Neutrophil (primary cell): ENCODE data around the gene SNAP47.

Experiments
- H3K27ac ChIP-seq: fragments of 200-600 bp; sonication (generic); 2 replicates; pipeline ENCODE4 v1.5.1; 2016; ENCODE audit warnings: mild to moderate bottlenecking, moderate library complexity
- H3K27me3 ChIP-seq: fragments of 200-600 bp; sonication (generic); 2 replicates; pipeline ENCODE4 v1.6.0; 2016; ENCODE audit warnings: mild to moderate bottlenecking
- H3K36me3 ChIP-seq: fragments of 200-600 bp; sonication (generic); 2 replicates; pipeline ENCODE4 v1.5.1; 2017
- H3K4me1 ChIP-seq, 2 experiments: fragments of 200-600 bp in 1 of 2; sonication (generic) in 1 of 2; 1 replicate in 1 of 2; 2 replicates in 1 of 2; pipeline versions ENCODE4 v1.5.1 to v1.6.1; 2013 to 2016; ENCODE audit warnings: low read depth in 1 of 2, low read length in 1 of 2, mild to moderate bottlenecking in 1 of 2, moderate library complexity in 1 of 2; ENCODE audit not compliant: control insufficient read depth in 1 of 2, insufficient read depth in 1 of 2
- H3K4me3 ChIP-seq, 2 experiments: fragments of 200-600 bp in 1 of 2; sonication (generic) in 1 of 2; 1 replicate in 1 of 2; 2 replicates in 1 of 2; pipeline ENCODE4 v1.5.1; 2013 to 2016; ENCODE audit warnings: low read depth in 1 of 2, low read length in 1 of 2, mild to moderate bottlenecking in 1 of 2, moderate library complexity in 1 of 2
- H3K9me3 ChIP-seq: fragments of 200-600 bp; sonication (generic); 2 replicates; pipeline ENCODE4 v1.5.1; 2016
- TF ChIP-seq, protein P1 (sequence below): fragments of 200-600 bp; sonication (generic); IDR thresholded peaks from 2 replicates; pipeline ENCODE4 v1.5.1; 2016; ENCODE audit warnings: antibody characterized with exemption

The SNAP47 gene

DNA sequence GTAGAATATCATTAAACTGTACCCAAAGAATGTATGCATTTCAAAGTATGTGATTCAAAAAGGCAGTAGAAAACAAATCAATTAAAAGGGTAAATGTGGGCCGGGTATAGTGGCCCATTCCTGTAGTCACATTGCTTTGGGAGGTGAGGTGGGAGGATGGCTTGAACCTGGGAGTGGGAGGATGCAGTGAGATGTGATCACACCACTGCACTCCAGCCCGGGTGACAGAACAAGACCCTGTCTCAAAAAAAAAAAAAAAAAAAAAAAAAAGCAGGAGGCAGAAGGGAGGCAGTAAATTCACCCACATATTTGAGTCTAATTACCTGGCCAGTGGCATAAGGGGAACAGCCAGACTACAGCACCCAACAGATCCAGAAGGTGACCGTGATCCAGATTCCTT lies 62.4 kb downstream of the SNAP47 start:
- H3K4me1 ChIP-seq: no peaks in the 10 kb centered on the region
- no peak overlapping the region for H3K27ac ChIP-seq
- no peaks in the 10 kb centered on the region for H3K9me3 ChIP-seq
- H3K36me3 ChIP-seq: no peaks in the 10 kb centered on the region
- TF ChIP-seq, protein P1, sequence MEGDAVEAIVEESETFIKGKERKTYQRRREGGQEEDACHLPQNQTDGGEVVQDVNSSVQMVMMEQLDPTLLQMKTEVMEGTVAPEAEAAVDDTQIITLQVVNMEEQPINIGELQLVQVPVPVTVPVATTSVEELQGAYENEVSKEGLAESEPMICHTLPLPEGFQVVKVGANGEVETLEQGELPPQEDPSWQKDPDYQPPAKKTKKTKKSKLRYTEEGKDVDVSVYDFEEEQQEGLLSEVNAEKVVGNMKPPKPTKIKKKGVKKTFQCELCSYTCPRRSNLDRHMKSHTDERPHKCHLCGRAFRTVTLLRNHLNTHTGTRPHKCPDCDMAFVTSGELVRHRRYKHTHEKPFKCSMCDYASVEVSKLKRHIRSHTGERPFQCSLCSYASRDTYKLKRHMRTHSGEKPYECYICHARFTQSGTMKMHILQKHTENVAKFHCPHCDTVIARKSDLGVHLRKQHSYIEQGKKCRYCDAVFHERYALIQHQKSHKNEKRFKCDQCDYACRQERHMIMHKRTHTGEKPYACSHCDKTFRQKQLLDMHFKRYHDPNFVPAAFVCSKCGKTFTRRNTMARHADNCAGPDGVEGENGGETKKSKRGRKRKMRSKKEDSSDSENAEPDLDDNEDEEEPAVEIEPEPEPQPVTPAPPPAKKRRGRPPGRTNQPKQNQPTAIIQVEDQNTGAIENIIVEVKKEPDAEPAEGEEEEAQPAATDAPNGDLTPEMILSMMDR: no peak
- H3K4me3 ChIP-seq: no peak overlapping the region
- peaks cover 3% of the 10 kb centered on the region for H3K27me3 ChIP-seq

DNA sequence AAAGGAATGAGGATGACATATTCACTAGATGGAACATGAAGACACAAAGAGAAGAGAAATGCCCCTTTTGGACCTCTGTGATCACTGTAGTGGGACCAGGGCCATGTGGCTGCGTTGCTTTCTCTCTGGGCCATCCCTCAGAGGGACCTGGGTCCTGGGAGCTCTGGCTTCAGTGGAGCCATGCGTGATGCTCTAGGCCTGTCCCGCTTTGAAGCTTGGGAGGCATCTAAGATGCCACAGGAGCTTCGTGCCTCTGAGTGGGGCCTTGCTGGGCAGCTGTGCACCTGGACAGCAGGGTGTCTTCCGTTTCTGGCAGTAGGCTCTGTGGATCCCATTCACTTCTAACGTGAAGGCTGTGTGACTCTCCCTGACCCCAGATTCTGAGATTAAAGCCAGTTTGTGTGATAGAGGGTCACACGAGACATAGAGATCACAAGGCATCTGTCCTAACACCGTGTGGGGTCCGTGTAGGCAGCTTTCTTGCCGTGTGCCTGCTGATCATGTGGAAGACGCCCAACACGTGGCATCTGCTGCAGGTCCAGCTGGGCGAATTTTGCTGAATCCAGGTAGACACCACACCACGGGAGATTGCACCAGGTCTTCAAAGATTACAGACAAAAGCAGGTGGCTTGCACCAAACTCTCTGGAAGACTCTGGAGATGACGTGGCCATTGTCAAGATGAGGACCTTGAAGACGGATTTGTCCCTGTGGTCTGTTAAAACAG lies 63.0 kb downstream of the SNAP47 start:
- Histone ChIP-seq H3K4me1 (no peaks in the 10 kb centered on the region), H3K36me3 (no peaks in the 10 kb centered on the region), H3K27me3 (peaks cover 3% of the 10 kb centered on the region)

DNA sequence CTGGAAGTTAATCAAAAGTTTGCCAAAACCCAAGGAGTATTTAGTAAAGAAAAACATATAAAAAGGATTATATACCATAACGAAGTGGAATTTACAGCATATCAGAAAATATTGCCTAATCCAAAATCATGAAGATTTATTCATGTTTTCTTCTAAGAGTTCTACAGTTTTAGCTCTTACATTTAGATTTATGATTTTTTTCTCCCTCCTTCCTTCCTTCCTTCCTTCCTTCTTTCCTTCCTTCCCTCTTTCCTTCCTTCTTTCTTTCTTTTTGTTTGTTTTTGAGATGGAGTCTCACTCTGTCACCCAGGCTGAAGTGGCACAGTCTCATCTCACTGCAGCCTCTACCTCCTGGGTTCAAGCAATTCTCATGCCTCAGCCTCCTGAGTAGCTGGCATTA lies 64.5 kb downstream of the SNAP47 start:
- H3K9me3 ChIP-seq: no peaks in the 10 kb centered on the region

More for the DNA sequence above, 63.0 kb downstream of the SNAP47 start:
- Histone ChIP-seq H3K4me3 (no peak overlapping the region), H3K27ac (no peak overlapping the region), H3K9me3 (no peaks in the 10 kb centered on the region)
- TF ChIP-seq, protein P1: no peak

DNA sequence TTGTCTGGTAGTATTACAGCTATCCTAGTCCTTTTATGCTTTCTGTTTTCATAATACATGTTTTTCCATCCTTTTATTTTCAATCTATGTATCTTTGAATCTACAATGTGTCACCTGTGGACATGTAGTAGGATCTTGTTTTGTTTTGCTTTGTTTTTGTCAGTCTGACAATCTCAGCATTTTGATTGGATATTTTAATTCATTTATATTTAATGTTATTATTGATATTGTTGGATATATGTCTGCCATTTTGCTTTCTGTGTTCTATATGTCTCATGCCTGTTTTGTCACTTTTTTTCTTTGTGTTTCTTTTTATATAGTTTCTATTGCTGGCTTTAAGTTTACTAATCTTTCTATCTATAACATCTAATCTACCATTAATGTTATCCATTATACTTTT lies 68.7 kb downstream of the SNAP47 start:
- Histone ChIP-seq H3K9me3 (no peaks in the 10 kb centered on the region), H3K4me3 (no peak overlapping the region), H3K36me3 (no peaks in the 10 kb centered on the region), H3K4me1 (no peaks in the 10 kb centered on the region), H3K27me3 (peaks cover under 1% of the 10 kb centered on the region), H3K27ac (no peak overlapping the region)
- TF ChIP-seq, protein P1: no peak

More for the DNA sequence above, 64.5 kb downstream of the SNAP47 start:
- TF ChIP-seq, protein P1: no peak
- no peak overlapping the region for H3K4me3 ChIP-seq
- no peaks in the 10 kb centered on the region for H3K36me3 ChIP-seq
- no peaks in the 10 kb centered on the region for H3K4me1 ChIP-seq
- peaks cover 3% of the 10 kb centered on the region for H3K27me3 ChIP-seq
- H3K27ac ChIP-seq: no peak overlapping the region

DNA sequence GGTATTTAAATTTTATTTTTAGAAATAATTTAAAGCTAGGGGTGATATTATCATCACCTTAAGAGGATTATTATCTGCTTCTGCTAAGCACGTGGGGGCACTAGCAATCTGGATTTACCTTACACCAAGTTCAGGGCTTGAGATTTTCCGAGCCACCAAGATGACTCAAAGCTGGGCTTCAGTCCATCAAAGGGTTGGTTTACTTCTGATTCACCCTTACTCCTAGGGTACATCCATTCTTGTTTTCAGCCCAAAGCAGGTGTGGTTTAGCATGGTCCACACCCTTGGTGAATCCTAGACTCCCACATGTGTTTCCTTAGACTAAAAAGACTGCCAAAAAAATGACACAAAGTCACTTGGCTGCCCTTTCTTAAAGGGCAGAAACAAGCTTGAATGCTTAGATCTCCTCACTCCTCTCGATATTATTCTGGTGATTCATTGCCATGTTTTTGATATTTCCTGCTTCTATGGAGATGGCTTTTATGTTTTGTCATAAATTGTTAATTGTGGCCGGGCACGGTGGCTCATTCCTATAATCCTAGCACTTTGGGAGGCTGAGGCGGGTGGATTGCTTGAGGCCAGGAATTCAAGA lies 70.5 kb downstream of the SNAP47 start:
- Histone ChIP-seq H3K9me3 (no peaks in the 10 kb centered on the region), H3K36me3 (no peaks in the 10 kb centered on the region), H3K27ac (no peak overlapping the region), H3K4me3 (no peak overlapping the region), H3K27me3 (no peaks in the 10 kb centered on the region), H3K4me1 (no peaks in the 10 kb centered on the region)
- TF ChIP-seq, protein P1: no peak
